Measurements from ENCODE around the gene GPR78.
A peak's percentile ranks its signal among the peaks of the same experiment; 100 is the strongest.

GPR78 gene

DNA sequence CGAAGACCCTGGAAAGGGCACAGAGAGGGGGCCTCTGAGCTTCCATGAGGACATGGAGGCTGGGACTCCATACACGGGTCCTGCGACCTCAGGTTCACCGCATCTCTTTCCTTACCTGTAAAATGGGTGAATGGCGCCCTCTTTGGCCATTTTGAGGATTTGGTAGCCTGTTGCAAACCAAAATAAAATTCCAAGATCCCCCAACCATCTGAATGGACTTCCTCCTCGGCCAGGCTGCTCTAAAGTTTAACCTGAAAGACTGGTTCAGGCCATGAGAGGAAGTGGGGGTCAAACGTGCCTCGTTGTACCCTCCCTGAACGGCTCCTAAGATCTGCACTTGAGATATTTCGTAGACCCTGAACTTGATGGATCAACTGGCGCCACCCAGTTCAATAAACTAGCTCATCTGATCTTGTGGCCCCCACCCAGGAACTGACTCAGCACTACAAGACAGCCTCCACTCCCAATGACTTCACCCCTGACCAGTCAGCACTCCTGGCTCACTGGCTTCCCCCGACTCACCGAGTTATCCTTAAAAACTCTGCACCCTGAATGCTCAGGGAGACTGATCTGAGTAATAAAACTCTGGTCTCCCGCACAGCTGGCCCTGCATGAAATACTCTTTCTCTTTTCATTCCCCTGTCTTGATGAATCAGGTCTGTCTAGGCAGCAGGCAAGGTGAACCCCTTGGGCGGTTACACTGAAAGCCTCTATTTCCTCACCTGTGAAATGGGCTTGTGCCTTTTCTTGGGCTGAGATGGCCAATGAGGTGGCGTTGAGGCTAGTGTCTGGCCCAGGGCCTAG lies 32.9 kb upstream of the GPR78 start:
- peak; percentile 33 for DNase-seq

GRCh38 chr4:8547912-8548730 lies 32.1 kb upstream of the GPR78 start:
- no peak for DNase-seq

- no peak for DNase-seq
These were observed 31.4 kb upstream of the GPR78 start for GRCh38 chr4:8548731-8549351.

GRCh38 chr4:8549352-8549931 lies 30.8 kb upstream of the GPR78 start:
- DNase-seq: no peak

- no peak for DNase-seq
These were observed 29.5 kb upstream of the GPR78 start for GRCh38 chr4:8550691-8551090.

DNA sequence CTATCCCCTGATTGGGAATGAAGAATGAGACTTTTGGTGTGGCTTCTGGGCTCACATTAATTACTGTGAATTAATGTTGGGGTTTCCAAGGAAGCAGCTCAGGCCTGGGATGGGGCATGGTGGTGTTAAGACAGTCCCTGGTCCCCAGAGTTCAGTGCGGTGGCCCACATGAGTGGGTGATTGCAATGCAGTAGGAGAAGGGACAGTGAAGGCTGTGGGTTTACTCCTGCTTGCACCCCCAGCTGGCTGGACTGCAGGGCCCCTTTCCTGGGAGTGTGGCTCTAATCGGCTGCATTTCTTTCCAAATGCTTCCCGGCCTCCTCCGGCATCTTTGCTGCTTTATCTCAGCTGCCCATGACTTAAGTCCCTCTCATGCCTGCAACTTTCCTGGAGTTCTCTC lies 28.2 kb upstream of the GPR78 start:
- DNase-seq: no peak

GRCh38 chr4:8552581-8553205 lies 27.5 kb upstream of the GPR78 start:
- DNase-seq: no peak

DNA sequence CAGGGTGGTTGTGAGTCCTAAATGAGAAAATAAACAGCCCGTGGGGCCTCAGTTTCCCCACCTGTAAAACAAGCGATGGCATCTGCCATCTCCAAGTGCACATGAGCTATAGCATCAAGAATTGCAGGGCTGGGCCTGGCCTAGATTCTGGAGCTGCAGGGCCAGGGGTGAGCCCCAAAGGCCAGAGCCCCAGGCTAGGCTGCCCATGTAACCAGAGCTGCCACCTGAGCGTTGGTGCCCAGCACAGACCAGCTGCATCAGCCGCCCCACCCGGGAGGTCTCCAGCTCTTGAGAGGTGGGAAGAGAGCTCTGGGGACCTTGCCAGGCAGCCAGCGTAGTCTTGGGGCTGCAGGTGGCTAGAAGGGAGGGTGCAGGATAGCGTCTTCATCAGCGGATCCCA lies 27.0 kb upstream of the GPR78 start:
- no peak for DNase-seq

- DNase-seq: no peak
These were observed 26.2 kb upstream of the GPR78 start for GRCh38 chr4:8553991-8554405.

GRCh38 chr4:8554555-8555100 lies 25.6 kb upstream of the GPR78 start:
- DNase-seq: no peak

DNA sequence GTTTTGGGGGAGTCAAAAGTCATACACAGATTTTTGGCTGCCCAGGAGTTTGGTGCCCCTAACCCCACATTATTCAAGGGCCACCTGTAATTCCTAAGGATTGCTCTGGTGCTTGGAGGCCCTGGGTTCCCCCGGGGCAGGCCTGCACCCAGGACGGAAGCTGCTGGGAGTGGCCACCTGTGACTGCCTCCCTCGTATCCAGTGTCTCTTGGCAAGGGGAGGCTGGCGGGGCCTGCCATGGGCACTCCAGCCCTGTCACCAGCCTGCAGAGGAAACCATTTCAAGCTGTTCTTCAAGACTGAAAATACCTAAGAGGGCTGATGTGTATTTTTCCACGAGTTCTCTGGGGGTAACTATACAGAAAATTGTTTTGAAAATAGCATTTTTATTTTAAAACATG lies 24.5 kb upstream of the GPR78 start:
- no peak for DNase-seq

DNA sequence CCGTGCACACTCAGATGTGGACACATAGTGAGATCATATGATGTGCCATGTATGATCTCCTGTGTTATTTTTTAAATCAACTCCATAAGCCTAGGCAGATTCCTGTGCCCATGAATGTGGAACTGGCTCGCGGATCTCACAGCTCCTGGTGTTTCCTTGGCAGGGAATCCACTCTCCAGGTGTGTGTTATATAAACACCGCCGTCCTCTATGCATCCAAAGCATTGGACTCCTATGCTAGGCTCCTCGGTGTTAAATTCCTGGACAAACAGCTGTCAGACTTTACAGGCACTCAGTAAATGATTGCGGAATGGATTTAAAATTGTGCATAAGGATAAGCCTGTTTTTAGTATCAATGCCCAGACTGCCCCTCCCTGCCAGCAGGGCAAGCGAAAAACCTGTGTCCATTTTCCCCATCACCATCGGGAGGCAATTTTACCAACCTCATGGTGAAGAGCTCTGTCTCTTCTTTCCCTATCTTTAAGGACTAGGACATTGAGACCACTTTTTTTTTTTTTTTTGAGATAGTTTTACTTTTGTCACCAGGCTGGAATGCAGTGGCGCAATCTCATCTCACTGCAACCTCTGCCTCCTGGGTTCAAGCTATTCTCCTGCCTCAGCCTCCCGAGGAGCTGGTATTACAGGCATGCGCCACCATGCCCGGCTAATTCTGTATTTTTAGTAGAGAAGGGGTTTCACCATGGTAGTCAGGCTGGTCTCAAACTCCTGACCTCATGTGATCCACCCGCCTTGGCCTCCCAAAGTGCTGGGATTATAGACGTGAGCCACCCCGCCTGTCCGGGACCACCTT lies 23.6 kb upstream of the GPR78 start:
- DNase-seq: no peak

GRCh38 chr4:8557151-8558076 lies 22.8 kb upstream of the GPR78 start:
- no peak for DNase-seq

DNA sequence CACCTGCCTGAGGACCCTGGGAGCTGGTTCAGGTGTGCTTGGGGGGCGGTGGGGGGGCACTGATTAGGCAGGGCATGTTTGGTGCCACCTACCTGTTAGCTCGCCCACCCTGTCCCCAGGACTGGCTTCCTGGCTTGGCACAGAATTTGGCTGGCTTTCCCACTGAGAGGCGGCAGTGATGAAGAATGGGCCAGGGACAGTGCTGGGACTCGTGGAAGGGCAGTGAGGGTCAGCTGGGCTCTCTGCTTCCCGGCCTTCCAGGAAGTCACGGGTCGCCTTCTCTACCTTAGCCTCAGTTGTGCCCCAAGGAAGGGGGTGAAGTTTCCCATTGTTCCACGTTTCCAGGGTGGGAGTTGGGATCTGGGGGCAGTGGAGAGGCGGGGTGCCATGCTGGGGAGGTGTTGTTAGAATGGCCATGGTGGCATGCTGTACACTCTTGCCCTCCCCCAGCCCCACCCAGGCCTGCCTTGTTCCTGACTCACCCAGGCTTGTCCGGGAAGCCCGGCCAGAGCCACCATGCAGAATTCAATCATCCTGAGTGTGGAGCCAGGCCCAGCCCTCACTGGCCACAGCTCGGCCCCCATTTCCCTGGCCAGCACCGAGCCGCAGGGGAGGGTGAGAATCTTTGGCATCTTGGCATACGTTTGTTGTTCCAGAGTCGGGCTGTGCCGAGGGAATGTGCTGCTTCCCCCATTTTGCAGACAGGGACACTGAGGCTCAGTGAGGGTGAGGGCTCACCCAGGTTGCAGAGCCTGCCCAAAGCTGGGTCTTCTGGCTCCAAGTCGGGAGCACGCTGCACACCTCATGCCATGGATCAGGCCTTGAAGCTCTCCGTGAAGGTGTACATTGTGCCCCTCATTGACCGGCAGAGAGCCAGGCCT lies 21.9 kb upstream of the GPR78 start:
- no peak for DNase-seq

DNA sequence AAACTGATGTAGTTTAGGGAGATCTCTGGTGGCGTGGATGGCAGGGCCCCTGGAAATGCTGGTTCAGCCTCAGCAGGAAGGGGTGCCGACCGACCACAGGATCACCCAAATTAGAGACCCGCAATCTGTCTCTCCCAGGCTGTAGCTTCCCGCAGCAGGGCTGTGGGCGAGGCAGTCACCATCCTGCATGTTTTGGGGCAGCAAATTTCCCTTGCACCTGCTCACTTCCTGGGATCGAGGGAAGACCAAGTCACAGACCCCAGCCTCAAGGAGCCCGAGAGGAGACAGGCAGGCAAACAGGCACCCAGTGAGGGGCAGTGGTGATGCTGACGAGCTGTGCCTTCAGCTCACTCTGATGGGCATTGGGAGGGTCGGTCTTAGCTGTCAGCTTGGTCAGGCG lies 21.2 kb upstream of the GPR78 start:
- DNase-seq: no peak

GRCh38 chr4:8559524-8560264 lies 20.5 kb upstream of the GPR78 start:
- DNase-seq: no peak

- DNase-seq: no peak
These were observed 19.7 kb upstream of the GPR78 start for GRCh38 chr4:8560265-8561047.

GRCh38 chr4:8564595-8564994 lies 15.6 kb upstream of the GPR78 start:
- no peak for DNase-seq

Data from activated CD4-positive, alpha-beta T cell treated with anti-CD3 and anti-CD28 coated beads for 48 hours (primary cell).